Smooth muscle cell (in vitro differentiated cells): ENCODE results near the gene EFNA3. TPM values are rescaled to one million over a fixed set of nuclear protein-coding genes. Genes with fewer than 3 reads are reported as not detected.
A peak's percentile ranks its signal among the peaks of the same experiment; 100 is the strongest.

ENCODE experiments used
- DNase-seq: peaks from one replicate; lab custom pipeline; 2025; ENCODE audit not compliant: unreplicated experiment; lab: John Stamatoyannopoulos, UW
- H2AFZ ChIP-seq: fragments of 200-600 bp; sonication (generic); 2 replicates; pipeline ENCODE4 v1.6.0; 2016; ENCODE audit warnings: antibody characterized with exemption, low read depth, mild to moderate bottlenecking
- H3F3A ChIP-seq: fragments of 200-600 bp; sonication (generic); 2 replicates; pipeline ENCODE4 v1.6.0; 2017; ENCODE audit warnings: antibody characterized with exemption, low read depth
- H3K27ac ChIP-seq: fragments of 200-600 bp; sonication (generic); 2 replicates; pipeline ENCODE4 v1.5.1; 2016; ENCODE audit warnings: low read depth, mild to moderate bottlenecking
- H3K27me3 ChIP-seq: fragments of 200-600 bp; sonication (generic); 2 replicates; pipeline ENCODE4 v1.6.1; 2016; ENCODE audit warnings: low read depth, mild to moderate bottlenecking
- H3K36me3 ChIP-seq: fragments of 200-600 bp; sonication (generic); 2 replicates; pipeline ENCODE4 v1.5.1; 2016; ENCODE audit warnings: low read depth
- H3K4me1 ChIP-seq: fragments of 200-600 bp; sonication (generic); 2 replicates; pipeline ENCODE4 v1.5.1; 2016; ENCODE audit warnings: low read depth
- H3K4me2 ChIP-seq: fragments of 200-600 bp; sonication (generic); 2 replicates; pipeline ENCODE4 v1.6.0; 2016; ENCODE audit warnings: mild to moderate bottlenecking
- H3K4me3 ChIP-seq: fragments of 200-600 bp; sonication (generic); 2 replicates; pipeline ENCODE4 v1.5.1; 2016; ENCODE audit warnings: mild to moderate bottlenecking
- H3K79me2 ChIP-seq: fragments of 200-600 bp; sonication (generic); 2 replicates; pipeline ENCODE4 v1.6.0; 2016; ENCODE audit warnings: low read depth, mild to moderate bottlenecking
- H3K9ac ChIP-seq: fragments of 200-600 bp; sonication (generic); 2 replicates; pipeline ENCODE4 v1.6.0; 2016; ENCODE audit warnings: low read depth
- H3K9me3 ChIP-seq: fragments of 200-600 bp; sonication (generic); replicated peaks from 2 replicates; pipeline ENCODE4 v1.5.1; 2016; ENCODE audit warnings: low read depth
- H4K20me1 ChIP-seq: fragments of 200-600 bp; sonication (generic); 2 replicates; pipeline ENCODE4 v1.6.0; 2016; ENCODE audit warnings: low read depth
- WGBS: methylation state at CpG from one replicate; pipeline ENCODE4 v1.1.7; 2016; ENCODE audit warnings: low lambda C conversion rate; 5-methylcytosine and 5-hydroxymethylcytosine counted together
- polyA plus RNA-seq: library from polyadenylated mRNA; unstranded; fragments of >200 nt; fragmentation: Nextera tagmentation; extraction: Ambion mirVana; gene quantifications from 2 replicates; pipeline ENCODE4 v1.2.1, GENCODE V29; 2016
- total RNA-seq: library from RNA; depleted of rRNA; stranded (reverse); fragments of >200 nt; gene quantifications from 2 replicates; pipeline ENCODE4 v1.2.3, GENCODE V29; 2014
- TF ChIP-seq, protein P1 (sequence below): fragments of 200-600 bp; sonication (generic); IDR thresholded peaks from 2 replicates; pipeline ENCODE4 v1.5.1; 2017; ENCODE audit warnings: borderline replicate concordance, mild to moderate bottlenecking, antibody characterized with exemption; ENCODE audit not compliant: insufficient read depth, poor library complexity, severe bottlenecking

Gene EFNA3
- total and polyA plus RNA-seq, 2 experiments from 2014 or later: 5.2 to 9.1 TPM

DNA sequence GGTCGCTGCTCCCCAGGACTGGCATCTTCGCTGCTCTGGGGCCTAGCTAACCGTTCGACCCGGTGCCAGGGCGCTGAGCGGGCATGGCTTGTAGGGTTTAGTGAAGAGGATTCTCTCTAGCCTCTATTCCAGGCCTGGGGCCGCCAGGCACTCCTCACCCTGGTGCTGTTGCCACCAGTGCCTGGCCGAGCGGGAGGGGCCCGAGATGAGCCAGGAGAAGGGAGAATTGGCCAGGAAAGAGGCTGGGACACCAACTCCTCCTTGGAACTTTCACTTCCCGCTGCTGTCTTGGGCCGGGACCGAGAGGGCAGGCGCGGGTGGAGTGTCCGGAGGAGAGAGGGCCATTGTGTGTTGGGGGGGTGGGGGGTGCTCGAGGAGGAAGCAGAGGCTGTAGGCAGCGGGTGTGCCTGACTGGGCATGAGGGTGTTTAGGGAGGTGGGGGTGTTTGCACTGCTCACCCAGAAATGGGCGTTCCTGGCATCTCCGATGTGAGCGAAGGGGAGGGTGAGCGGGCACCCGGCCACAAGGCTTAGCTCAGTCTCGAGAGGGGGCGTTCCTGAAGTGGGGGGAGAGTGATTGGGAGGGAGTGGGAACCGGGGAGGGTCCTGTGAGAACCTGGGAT is 26.7 kb upstream of the EFNA3 start:
- TF ChIP-seq, protein P1, sequence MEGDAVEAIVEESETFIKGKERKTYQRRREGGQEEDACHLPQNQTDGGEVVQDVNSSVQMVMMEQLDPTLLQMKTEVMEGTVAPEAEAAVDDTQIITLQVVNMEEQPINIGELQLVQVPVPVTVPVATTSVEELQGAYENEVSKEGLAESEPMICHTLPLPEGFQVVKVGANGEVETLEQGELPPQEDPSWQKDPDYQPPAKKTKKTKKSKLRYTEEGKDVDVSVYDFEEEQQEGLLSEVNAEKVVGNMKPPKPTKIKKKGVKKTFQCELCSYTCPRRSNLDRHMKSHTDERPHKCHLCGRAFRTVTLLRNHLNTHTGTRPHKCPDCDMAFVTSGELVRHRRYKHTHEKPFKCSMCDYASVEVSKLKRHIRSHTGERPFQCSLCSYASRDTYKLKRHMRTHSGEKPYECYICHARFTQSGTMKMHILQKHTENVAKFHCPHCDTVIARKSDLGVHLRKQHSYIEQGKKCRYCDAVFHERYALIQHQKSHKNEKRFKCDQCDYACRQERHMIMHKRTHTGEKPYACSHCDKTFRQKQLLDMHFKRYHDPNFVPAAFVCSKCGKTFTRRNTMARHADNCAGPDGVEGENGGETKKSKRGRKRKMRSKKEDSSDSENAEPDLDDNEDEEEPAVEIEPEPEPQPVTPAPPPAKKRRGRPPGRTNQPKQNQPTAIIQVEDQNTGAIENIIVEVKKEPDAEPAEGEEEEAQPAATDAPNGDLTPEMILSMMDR: no peak
- H3K79me2 ChIP-seq: no peaks in the 10 kb centered on the region
- H3F3A ChIP-seq: peaks cover 9% of the 10 kb centered on the region
- H3K4me3 ChIP-seq: peak overlapping the region; percentile 85
- H3K27ac ChIP-seq: no peak overlapping the region
- peak; percentile 38 for DNase-seq
- H3K4me1 ChIP-seq: peaks cover 21% of the 10 kb centered on the region
- peak overlapping the region; percentile 90 for H3K4me2 ChIP-seq
- H3K36me3 ChIP-seq: no peaks in the 10 kb centered on the region
- peak overlapping the region; percentile 90 for H2AFZ ChIP-seq
- WGBS: 10% methylated on average over 21 of the region's 27 CpGs
- no peaks in the 10 kb centered on the region for H4K20me1 ChIP-seq
- no peak overlapping the region for H3K9ac ChIP-seq
- H3K9me3 ChIP-seq: no peaks in the 10 kb centered on the region
- H3K27me3 ChIP-seq: peaks cover 5% of the 10 kb centered on the region

DNA sequence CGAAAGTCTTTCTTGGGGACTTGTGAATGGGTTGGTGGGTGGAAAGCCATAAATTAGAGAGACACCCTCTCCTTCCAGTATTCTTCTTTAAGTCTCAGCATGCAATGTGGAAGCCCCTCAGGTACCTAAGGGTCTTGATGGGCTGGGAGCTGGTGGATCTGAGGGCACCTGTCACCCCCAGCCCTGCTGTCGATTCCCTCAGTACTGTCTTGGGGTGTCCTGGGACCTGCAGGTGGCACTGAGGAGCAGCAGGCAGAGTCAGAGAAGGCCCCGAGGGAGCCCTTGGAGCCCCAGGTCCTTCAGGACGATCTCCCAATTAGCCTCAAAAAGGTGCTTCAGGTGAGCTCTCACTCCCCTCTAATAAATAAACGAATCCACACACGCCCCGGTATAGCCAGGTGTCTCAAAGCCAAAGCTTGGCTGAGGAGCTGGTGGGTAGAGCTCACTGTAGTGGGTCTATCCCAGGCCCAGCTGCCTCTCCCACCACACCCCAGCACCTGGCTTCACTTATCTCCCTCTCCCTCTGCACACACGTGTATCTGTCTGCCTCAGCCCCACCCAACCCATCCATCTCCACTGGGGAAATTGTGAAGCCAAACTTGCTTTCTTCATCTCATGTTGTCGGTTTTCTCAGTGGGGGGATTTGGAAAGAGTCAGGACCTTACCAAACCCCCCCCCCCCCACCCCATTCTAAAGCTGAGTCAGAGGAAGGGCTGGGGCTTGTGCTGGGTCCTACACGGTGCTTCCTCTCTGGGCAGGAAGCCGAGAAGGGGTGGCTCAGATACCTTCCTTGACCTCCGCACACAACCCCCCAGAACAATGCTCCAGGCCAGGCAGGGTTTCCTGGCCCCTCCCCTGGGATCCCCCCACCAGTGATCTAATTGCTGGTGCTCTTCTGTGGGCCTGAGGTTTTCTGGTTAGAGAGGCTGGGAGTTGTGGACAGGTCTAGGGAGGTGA is 25.9 kb upstream of the EFNA3 start:
- Histone ChIP-seq H3K9ac (no peak overlapping the region), H3K27ac (no peak overlapping the region), H3K36me3 (no peaks in the 10 kb centered on the region), H3K79me2 (no peaks in the 10 kb centered on the region), H3K4me1 (peaks cover 21% of the 10 kb centered on the region), H2AFZ (no peak overlapping the region), H3K9me3 (no peaks in the 10 kb centered on the region), H3K4me3 (peak overlapping the region; percentile 85), H3K4me2 (peak overlapping the region; percentile 90), H3F3A (peaks cover 9% of the 10 kb centered on the region), H4K20me1 (no peaks in the 10 kb centered on the region), H3K27me3 (peaks cover 5% of the 10 kb centered on the region)
- TF ChIP-seq, protein P1: no peak
- DNase-seq: no peak
- WGBS: 84% methylated on average over 12 of the region's 12 CpGs

DNA sequence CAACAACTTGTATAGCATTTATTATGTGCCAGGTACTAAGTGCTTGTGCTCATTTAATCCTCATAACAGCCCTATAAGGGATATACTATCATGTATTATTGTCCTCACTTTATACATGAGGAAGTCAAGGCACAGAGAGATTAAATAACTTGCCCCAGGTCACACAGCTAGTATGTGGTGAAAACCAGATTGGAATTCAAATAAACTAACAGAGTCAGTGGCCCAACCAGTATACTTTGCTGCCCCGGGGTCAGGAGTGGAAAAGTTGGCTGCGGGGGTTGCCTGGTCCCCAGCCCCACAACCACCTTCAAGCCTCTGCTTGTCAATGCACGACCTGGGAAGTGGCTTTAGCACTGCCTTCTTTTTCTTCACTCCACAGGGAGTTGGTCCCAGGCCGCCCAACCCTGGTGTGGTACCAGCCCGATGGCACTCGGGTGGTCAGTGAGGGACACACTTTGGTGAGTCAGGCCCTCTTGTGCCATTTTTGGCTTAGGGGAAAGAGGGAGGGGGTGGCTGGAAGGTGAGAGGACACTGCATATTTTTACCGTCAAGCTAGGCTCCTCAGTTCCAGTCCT is 25.0 kb upstream of the EFNA3 start:
- peaks cover 21% of the 10 kb centered on the region for H3K4me1 ChIP-seq
- no peak overlapping the region for H2AFZ ChIP-seq
- H3K4me3 ChIP-seq: no peak overlapping the region
- no peak overlapping the region for H3K9ac ChIP-seq
- H3F3A ChIP-seq: peaks cover 9% of the 10 kb centered on the region
- H4K20me1 ChIP-seq: no peaks in the 10 kb centered on the region
- DNase-seq: no peak
- TF ChIP-seq, protein P1: no peak
- H3K27me3 ChIP-seq: peaks cover 5% of the 10 kb centered on the region
- 77% methylated on average over 7 of the region's 7 CpGs for WGBS
- no peaks in the 10 kb centered on the region for H3K9me3 ChIP-seq
- H3K36me3 ChIP-seq: no peaks in the 10 kb centered on the region
- no peaks in the 10 kb centered on the region for H3K79me2 ChIP-seq
- no peak overlapping the region for H3K27ac ChIP-seq
- H3K4me2 ChIP-seq: no peak overlapping the region
